ENCODE measurements around the gene HAPLN2. TPM values are rescaled to one million over a fixed set of nuclear protein-coding genes. Genes with fewer than 3 reads are reported as not detected.

HAPLN2 gene
- polyA plus RNA-seq, 1 donor (not counting 4 experiments of a cell fraction or from before 2014, with no cell fraction given), result not detected

DNA sequence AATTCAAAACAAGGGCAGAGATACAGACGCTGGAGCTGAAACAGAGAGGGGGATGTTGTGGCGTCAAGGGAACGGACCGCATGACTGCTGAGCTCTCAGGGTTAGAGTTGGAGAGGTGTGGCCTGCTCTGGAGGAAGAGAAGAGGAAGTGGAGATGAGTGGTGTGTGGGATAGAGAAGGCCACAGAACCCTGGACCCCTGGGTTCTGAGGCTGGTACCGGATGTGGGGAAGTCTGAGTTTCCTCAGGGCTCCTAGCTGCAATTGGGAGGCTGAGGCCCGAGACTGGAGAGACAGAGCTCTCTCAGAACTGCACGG, 24.5 kb downstream of the HAPLN2 start:
- dilution Hi-C loops (cut with MboI; ENCODE audit: extremely low pct_ligation_motif_present, low sequenced_read_pairs), result no loop called here
- H3K9me3 ChIP-seq (ENCODE audit: control insufficient read depth, low read depth, low read length), result no peaks in the 10 kb centered on the region
- H3K36me3 ChIP-seq (ENCODE audit: control insufficient read depth in 2 of 2, extremely low read depth in 1 of 2, insufficient read depth in 2 of 2, low read length in 2 of 2), result no peaks in the 10 kb centered on the region
- peaks cover 98% of the 10 kb centered on the region for H3K27me3 ChIP-seq (ENCODE audit: control insufficient read depth, extremely low read depth, insufficient read depth, low read length)
- no peak overlapping the region for H2AFZ ChIP-seq (ENCODE audit: control insufficient read depth, low read length)
- H3K9ac ChIP-seq (ENCODE audit: control insufficient read depth, extremely low read depth, insufficient read depth, low read length), result no peak overlapping the region
- no peaks in the 10 kb centered on the region for H3K79me2 ChIP-seq (ENCODE audit: control insufficient read depth, insufficient read depth, low read length)
- FAIRE-seq, result no peak
- no peak for DNase-seq (ENCODE audit: low read depth, low spot score)
- no peak overlapping the region for H3K4me3 ChIP-seq (ENCODE audit: control insufficient read depth in 2 of 3, extremely low read depth in 1 of 3, insufficient read depth in 2 of 3, low read depth in 1 of 3, low read length in 3 of 3)
- H3K9me1 ChIP-seq (ENCODE audit: control insufficient read depth, extremely low read depth, insufficient read depth, low read length), result peaks cover 2% of the 10 kb centered on the region
- H3K27ac ChIP-seq (ENCODE audit: control insufficient read depth, insufficient read depth, low read length), result no peak overlapping the region
- H3K4me1 ChIP-seq (ENCODE audit: control insufficient read depth, extremely low read depth, insufficient read depth, low read length), result no peaks in the 10 kb centered on the region
- H3K4me2 ChIP-seq (ENCODE audit: control insufficient read depth, extremely low read depth, insufficient read depth, low read depth, low read length), result no peak overlapping the region
- H4K20me1 ChIP-seq (ENCODE audit: control insufficient read depth, extremely low read depth, insufficient read depth, low read length), result no peaks in the 10 kb centered on the region
- TF ChIP-seq EZH2 (IDR thresholded peaks at IDR 0.05; ENCODE audit: low read length), result no peak
- TF ChIP-seq, protein P1, sequence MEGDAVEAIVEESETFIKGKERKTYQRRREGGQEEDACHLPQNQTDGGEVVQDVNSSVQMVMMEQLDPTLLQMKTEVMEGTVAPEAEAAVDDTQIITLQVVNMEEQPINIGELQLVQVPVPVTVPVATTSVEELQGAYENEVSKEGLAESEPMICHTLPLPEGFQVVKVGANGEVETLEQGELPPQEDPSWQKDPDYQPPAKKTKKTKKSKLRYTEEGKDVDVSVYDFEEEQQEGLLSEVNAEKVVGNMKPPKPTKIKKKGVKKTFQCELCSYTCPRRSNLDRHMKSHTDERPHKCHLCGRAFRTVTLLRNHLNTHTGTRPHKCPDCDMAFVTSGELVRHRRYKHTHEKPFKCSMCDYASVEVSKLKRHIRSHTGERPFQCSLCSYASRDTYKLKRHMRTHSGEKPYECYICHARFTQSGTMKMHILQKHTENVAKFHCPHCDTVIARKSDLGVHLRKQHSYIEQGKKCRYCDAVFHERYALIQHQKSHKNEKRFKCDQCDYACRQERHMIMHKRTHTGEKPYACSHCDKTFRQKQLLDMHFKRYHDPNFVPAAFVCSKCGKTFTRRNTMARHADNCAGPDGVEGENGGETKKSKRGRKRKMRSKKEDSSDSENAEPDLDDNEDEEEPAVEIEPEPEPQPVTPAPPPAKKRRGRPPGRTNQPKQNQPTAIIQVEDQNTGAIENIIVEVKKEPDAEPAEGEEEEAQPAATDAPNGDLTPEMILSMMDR (optimal IDR thresholded peaks at IDR 0.05 in 1 of 3, IDR thresholded peaks at IDR 0.05 in 1 of 3, conservative IDR thresholded peaks at IDR 0.05 in 1 of 3; ENCODE audit: extremely low read depth in 1 of 3, insufficient read depth in 2 of 3, low read length in 3 of 3), result no peak

GRCh38 chr1:156644146-156644545, 24.9 kb downstream of the HAPLN2 start:
- Histone ChIP-seq H3K4me3 (ENCODE audit: control insufficient read depth in 2 of 3, extremely low read depth in 1 of 3, insufficient read depth in 2 of 3, low read depth in 1 of 3, low read length in 3 of 3) (no peak overlapping the region), H3K9ac (ENCODE audit: control insufficient read depth, extremely low read depth, insufficient read depth, low read length) (no peak overlapping the region), H3K4me2 (ENCODE audit: control insufficient read depth, extremely low read depth, insufficient read depth, low read depth, low read length) (no peak overlapping the region), H3K27ac (ENCODE audit: control insufficient read depth, insufficient read depth, low read length) (no peak overlapping the region), H3K36me3 (ENCODE audit: control insufficient read depth in 2 of 2, extremely low read depth in 1 of 2, insufficient read depth in 2 of 2, low read length in 2 of 2) (no peaks in the 10 kb centered on the region), H4K20me1 (ENCODE audit: control insufficient read depth, extremely low read depth, insufficient read depth, low read length) (no peaks in the 10 kb centered on the region), H2AFZ (ENCODE audit: control insufficient read depth, low read length) (no peak overlapping the region), H3K9me1 (ENCODE audit: control insufficient read depth, extremely low read depth, insufficient read depth, low read length) (peaks cover 2% of the 10 kb centered on the region), H3K9me3 (ENCODE audit: control insufficient read depth, low read depth, low read length) (no peaks in the 10 kb centered on the region), H3K27me3 (ENCODE audit: control insufficient read depth, extremely low read depth, insufficient read depth, low read length) (peaks cover 97% of the 10 kb centered on the region), H3K79me2 (ENCODE audit: control insufficient read depth, insufficient read depth, low read length) (no peaks in the 10 kb centered on the region), H3K4me1 (ENCODE audit: control insufficient read depth, extremely low read depth, insufficient read depth, low read length) (no peaks in the 10 kb centered on the region)
- DNase-seq (ENCODE audit: low read depth, low spot score) (no peak), FAIRE-seq (no peak)
- dilution Hi-C loops (cut with MboI; ENCODE audit: extremely low pct_ligation_motif_present, low sequenced_read_pairs), result no loop called here
- TF ChIP-seq EZH2 (IDR thresholded peaks at IDR 0.05; ENCODE audit: low read length), result no peak
- TF ChIP-seq, protein P1 (optimal IDR thresholded peaks at IDR 0.05 in 1 of 3, IDR thresholded peaks at IDR 0.05 in 1 of 3, conservative IDR thresholded peaks at IDR 0.05 in 1 of 3; ENCODE audit: extremely low read depth in 1 of 3, insufficient read depth in 2 of 3, low read length in 3 of 3), result no peak

All from keratinocyte (primary cell).